GM12878 (cell line): ENCODE results near the gene NAV2.

ENCODE experiments used
- ATF2 ChIP-seq: IDR thresholded peaks from 2 replicates; pipeline ENCODE4 v1.6.1; 2012; ENCODE audit warnings: low read length, inconsistent platforms
- MYC ChIP-seq: IDR thresholded peaks from 2 replicates; pipeline ENCODE4 v1.6.1; 2011; ENCODE audit warnings: mild to moderate bottlenecking, low read length, moderate library complexity, inconsistent platforms; ENCODE audit not compliant: insufficient read depth, insufficient replicate concordance, insufficient read length, severe bottlenecking
- NRF1 ChIP-seq: conservative IDR thresholded peaks from 2 replicates; pipeline ENCODE4 v1.6.1; 2011; ENCODE audit warnings: mild to moderate bottlenecking, low read depth, low read length, improper control_type of control experiment
- SREBF2 ChIP-seq: IDR thresholded peaks from 2 replicates; pipeline ENCODE4 v1.6.1; 2012; ENCODE audit warnings: mild to moderate bottlenecking, low read length
- TARDBP ChIP-seq: IDR thresholded peaks from 2 replicates; pipeline ENCODE4 v1.6.1; 2016; ENCODE audit warnings: borderline replicate concordance
- TF ChIP-seq, protein P1 (sequence below), 3 experiments: IDR thresholded peaks in 2 of 3; conservative IDR thresholded peaks in 1 of 3; 2 replicates each; pipeline ENCODE4 v1.5.1; 2011; ENCODE audit warnings: low read depth in 3 of 3, low read length in 3 of 3, mild to moderate bottlenecking in 3 of 3, control low read depth in 2 of 3, moderate library complexity in 2 of 3, inconsistent platforms in 1 of 3, mixed read lengths in 1 of 3; ENCODE audit not compliant: control insufficient read depth in 2 of 3, insufficient read depth in 1 of 3; ENCODE audit errors: extremely low read depth in 1 of 3
- TF ChIP-seq, protein P2 (sequence below): IDR thresholded peaks from 2 replicates; pipeline ENCODE4 v1.6.1; 2011; ENCODE audit warnings: low read depth, mild to moderate bottlenecking, low read length, moderate library complexity, borderline replicate concordance; ENCODE audit errors: extremely low read depth

DNA sequence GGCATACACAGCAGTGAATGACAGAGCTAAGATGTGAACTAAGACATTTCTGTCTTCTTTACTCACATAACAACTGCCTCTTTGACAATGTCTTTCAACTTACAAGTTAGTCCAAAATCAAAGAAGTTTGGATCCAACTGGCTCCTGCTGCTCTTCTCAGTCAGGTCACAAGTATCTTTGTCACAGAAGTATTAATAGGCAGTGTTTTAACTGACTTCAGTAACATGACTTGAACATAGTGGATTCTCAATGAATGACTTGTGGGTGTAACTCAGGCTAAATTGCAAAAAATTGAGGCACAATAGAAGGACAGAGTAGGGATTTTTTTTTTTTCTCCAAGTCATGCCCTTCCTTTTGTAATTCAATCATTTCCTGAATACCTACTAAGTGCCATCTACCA lies 425.0 kb downstream of the NAV2 start:
- no peak for TF ChIP-seq ATF2
- TF ChIP-seq MYC, result no peak
- TF ChIP-seq TARDBP, result no peak
- no peak for TF ChIP-seq NRF1
- TF ChIP-seq, protein P1, sequence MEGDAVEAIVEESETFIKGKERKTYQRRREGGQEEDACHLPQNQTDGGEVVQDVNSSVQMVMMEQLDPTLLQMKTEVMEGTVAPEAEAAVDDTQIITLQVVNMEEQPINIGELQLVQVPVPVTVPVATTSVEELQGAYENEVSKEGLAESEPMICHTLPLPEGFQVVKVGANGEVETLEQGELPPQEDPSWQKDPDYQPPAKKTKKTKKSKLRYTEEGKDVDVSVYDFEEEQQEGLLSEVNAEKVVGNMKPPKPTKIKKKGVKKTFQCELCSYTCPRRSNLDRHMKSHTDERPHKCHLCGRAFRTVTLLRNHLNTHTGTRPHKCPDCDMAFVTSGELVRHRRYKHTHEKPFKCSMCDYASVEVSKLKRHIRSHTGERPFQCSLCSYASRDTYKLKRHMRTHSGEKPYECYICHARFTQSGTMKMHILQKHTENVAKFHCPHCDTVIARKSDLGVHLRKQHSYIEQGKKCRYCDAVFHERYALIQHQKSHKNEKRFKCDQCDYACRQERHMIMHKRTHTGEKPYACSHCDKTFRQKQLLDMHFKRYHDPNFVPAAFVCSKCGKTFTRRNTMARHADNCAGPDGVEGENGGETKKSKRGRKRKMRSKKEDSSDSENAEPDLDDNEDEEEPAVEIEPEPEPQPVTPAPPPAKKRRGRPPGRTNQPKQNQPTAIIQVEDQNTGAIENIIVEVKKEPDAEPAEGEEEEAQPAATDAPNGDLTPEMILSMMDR (IDR thresholded peaks at IDR 0.05 in 2 of 3, conservative IDR thresholded peaks at IDR 0.05 in 1 of 3; ENCODE audit: control insufficient read depth in 2 of 3, extremely low read depth in 1 of 3, insufficient read depth in 1 of 3, low read depth in 3 of 3, low read length in 3 of 3), result no peak
- TF ChIP-seq SREBF2, result no peak
- TF ChIP-seq, protein P2, sequence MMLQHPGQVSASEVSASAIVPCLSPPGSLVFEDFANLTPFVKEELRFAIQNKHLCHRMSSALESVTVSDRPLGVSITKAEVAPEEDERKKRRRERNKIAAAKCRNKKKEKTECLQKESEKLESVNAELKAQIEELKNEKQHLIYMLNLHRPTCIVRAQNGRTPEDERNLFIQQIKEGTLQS, result no peak
